ENCODE data around the gene MYL10. TPM values are rescaled to one million over a fixed set of nuclear protein-coding genes. Genes with fewer than 3 reads are reported as not detected.

MYL10 gene
- total RNA-seq, 2 experiments from 2014 or later = not detected

GRCh38 chr7:101634196-101634717 is 5.2 kb upstream of the MYL10 start:
- no peak overlapping the region for H3K27ac Mint-ChIP-seq

GRCh38 chr7:101633511-101633910 is 4.4 kb upstream of the MYL10 start:
- DNase-seq = no peak
- H3K27ac Mint-ChIP-seq = no peak overlapping the region
- no peak overlapping the region for H3K4me3 Mint-ChIP-seq
- no peaks in the 10 kb centered on the region for H3K36me3 Mint-ChIP-seq
- H3K4me1 Mint-ChIP-seq = no peaks in the 10 kb centered on the region
- H3K27me3 Mint-ChIP-seq = no peaks in the 10 kb centered on the region
- H3K9me3 Mint-ChIP-seq = no peaks in the 10 kb centered on the region

More at GRCh38 chr7:101634196-101634717, 5.2 kb upstream of the MYL10 start:
- Mint-ChIP-seq H3K27me3 (no peaks in the 10 kb centered on the region), H3K4me3 (no peak overlapping the region), H3K9me3 (no peaks in the 10 kb centered on the region), H3K36me3 (no peaks in the 10 kb centered on the region), H3K4me1 (no peaks in the 10 kb centered on the region)
- DNase-seq = no peak

GRCh38 chr7:101632641-101633040 is 3.5 kb upstream of the MYL10 start:
- Mint-ChIP-seq H3K27ac (no peak overlapping the region), H3K4me1 (no peaks in the 10 kb centered on the region), H3K4me3 (no peak overlapping the region), H3K36me3 (no peaks in the 10 kb centered on the region), H3K27me3 (no peaks in the 10 kb centered on the region), H3K9me3 (no peaks in the 10 kb centered on the region)
- DNase-seq = no peak

- DNase-seq = no peak
- Mint-ChIP-seq H3K27ac (no peak overlapping the region), H3K36me3 (no peaks in the 10 kb centered on the region), H3K27me3 (peaks cover under 1% of the 10 kb centered on the region), H3K9me3 (no peaks in the 10 kb centered on the region), H3K4me3 (no peak overlapping the region), H3K4me1 (no peaks in the 10 kb centered on the region)
Measured at GRCh38 chr7:101631224-101631714, 2.2 kb upstream of the MYL10 start.

- Mint-ChIP-seq H3K27ac (no peak overlapping the region), H3K27me3 (peaks cover 7% of the 10 kb centered on the region), H3K9me3 (no peaks in the 10 kb centered on the region), H3K4me1 (no peaks in the 10 kb centered on the region), H3K4me3 (no peak overlapping the region), H3K36me3 (no peaks in the 10 kb centered on the region)
- DNase-seq = no peak
Measured at GRCh38 chr7:101630591-101630990, 1.5 kb upstream of the MYL10 start.

GRCh38 chr7:101628522-101628921 is 574 bp downstream of the MYL10 start:
- H3K36me3 Mint-ChIP-seq = no peaks in the 10 kb centered on the region
- H3K27ac Mint-ChIP-seq = no peak overlapping the region
- H3K4me3 Mint-ChIP-seq = no peak overlapping the region
- H3K9me3 Mint-ChIP-seq = no peaks in the 10 kb centered on the region
- peaks cover 21% of the 10 kb centered on the region for H3K27me3 Mint-ChIP-seq
- no peak for DNase-seq
- H3K4me1 Mint-ChIP-seq = no peaks in the 10 kb centered on the region

GRCh38 chr7:101626758-101627157 is 2.3 kb downstream of the MYL10 start:
- no peak overlapping the region for H3K27ac Mint-ChIP-seq
- H3K27me3 Mint-ChIP-seq = peaks cover 21% of the 10 kb centered on the region
- H3K4me3 Mint-ChIP-seq = no peak overlapping the region

GRCh38 chr7:101626069-101626671 is 2.9 kb downstream of the MYL10 start:
- Mint-ChIP-seq H3K27me3 (peaks cover 21% of the 10 kb centered on the region), H3K4me1 (no peaks in the 10 kb centered on the region), H3K36me3 (no peaks in the 10 kb centered on the region), H3K4me3 (no peak overlapping the region), H3K9me3 (no peaks in the 10 kb centered on the region), H3K27ac (no peak overlapping the region)
- DNase-seq = no peak

More at GRCh38 chr7:101626758-101627157, 2.3 kb downstream of the MYL10 start:
- Mint-ChIP-seq H3K9me3 (no peaks in the 10 kb centered on the region), H3K36me3 (no peaks in the 10 kb centered on the region), H3K4me1 (no peaks in the 10 kb centered on the region)
- no peak for DNase-seq

GRCh38 chr7:101625031-101625791 is 3.9 kb downstream of the MYL10 start:
- H3K27ac Mint-ChIP-seq = no peak overlapping the region
- no peaks in the 10 kb centered on the region for H3K4me1 Mint-ChIP-seq

GRCh38 chr7:101624246-101625001 is 4.7 kb downstream of the MYL10 start:
- H3K9me3 Mint-ChIP-seq = no peaks in the 10 kb centered on the region
- H3K27ac Mint-ChIP-seq = no peak overlapping the region
- H3K27me3 Mint-ChIP-seq = peaks cover 21% of the 10 kb centered on the region
- H3K4me1 Mint-ChIP-seq = no peaks in the 10 kb centered on the region
- no peak for DNase-seq
- no peaks in the 10 kb centered on the region for H3K36me3 Mint-ChIP-seq
- H3K4me3 Mint-ChIP-seq = no peak overlapping the region

More at GRCh38 chr7:101625031-101625791, 3.9 kb downstream of the MYL10 start:
- Mint-ChIP-seq H3K36me3 (no peaks in the 10 kb centered on the region), H3K9me3 (no peaks in the 10 kb centered on the region), H3K27me3 (peaks cover 21% of the 10 kb centered on the region), H3K4me3 (no peak overlapping the region)
- DNase-seq = no peak

- no peaks in the 10 kb centered on the region for H3K4me1 Mint-ChIP-seq
- H3K27me3 Mint-ChIP-seq = peaks cover 21% of the 10 kb centered on the region
- H3K27ac Mint-ChIP-seq = no peak overlapping the region
- H3K4me3 Mint-ChIP-seq = no peak overlapping the region
- no peaks in the 10 kb centered on the region for H3K36me3 Mint-ChIP-seq
- no peaks in the 10 kb centered on the region for H3K9me3 Mint-ChIP-seq
- DNase-seq = no peak
Measured at GRCh38 chr7:101622609-101623173, 6.4 kb downstream of the MYL10 start.

- Mint-ChIP-seq H3K36me3 (no peaks in the 10 kb centered on the region), H3K27me3 (peaks cover 18% of the 10 kb centered on the region), H3K9me3 (no peaks in the 10 kb centered on the region), H3K4me1 (no peaks in the 10 kb centered on the region), H3K4me3 (no peak overlapping the region), H3K27ac (no peak overlapping the region)
- no peak for DNase-seq
Measured at GRCh38 chr7:101620991-101621390, 8.1 kb downstream of the MYL10 start.

GRCh38 chr7:101620395-101620794 is 8.7 kb downstream of the MYL10 start:
- Mint-ChIP-seq H3K4me1 (no peaks in the 10 kb centered on the region), H3K4me3 (no peak overlapping the region), H3K36me3 (no peaks in the 10 kb centered on the region), H3K27ac (no peak overlapping the region), H3K9me3 (no peaks in the 10 kb centered on the region), H3K27me3 (peaks cover 12% of the 10 kb centered on the region)
- no peak for DNase-seq

- Mint-ChIP-seq H3K4me3 (no peak overlapping the region), H3K4me1 (no peaks in the 10 kb centered on the region), H3K27me3 (peaks cover 6% of the 10 kb centered on the region), H3K27ac (no peak overlapping the region), H3K9me3 (no peaks in the 10 kb centered on the region), H3K36me3 (no peaks in the 10 kb centered on the region)
- no peak for DNase-seq
Measured at GRCh38 chr7:101618916-101619315, 10.2 kb downstream of the MYL10 start.

All from activated naive CD8-positive, alpha-beta T cell treated with anti-CD3 and anti-CD28 coated beads for 36 hours (primary cell).